GM12875 (cell line): ENCODE measurements around the gene SERINC3.

Experiments
- H3K4me3 ChIP-seq: one replicate; pipeline ENCODE4 v1.5.1; 2011; ENCODE audit warnings: low read depth, low read length, control low read depth
- CTCF ChIP-seq: IDR thresholded peaks from 2 replicates; pipeline ENCODE4 v1.5.1; 2011; ENCODE audit warnings: low read depth, mild to moderate bottlenecking, control low read depth, inconsistent platforms, low read length, moderate library complexity, borderline replicate concordance; ENCODE audit not compliant: insufficient read depth

The SERINC3 gene

GRCh38 chr20:44544263-44544662 lies 22.4 kb upstream of the SERINC3 start:
- H3K4me3 ChIP-seq, result no peak overlapping the region
- TF ChIP-seq CTCF, result no peak

GRCh38 chr20:44543358-44543757 lies 21.5 kb upstream of the SERINC3 start:
- no peak overlapping the region for H3K4me3 ChIP-seq
- TF ChIP-seq CTCF, result no peak

- TF ChIP-seq CTCF, result no peak
- H3K4me3 ChIP-seq, result no peak overlapping the region
Observed at GRCh38 chr20:44542890-44543289, 21.0 kb upstream of the SERINC3 start.

- H3K4me3 ChIP-seq, result no peak overlapping the region
- TF ChIP-seq CTCF, result no peak
Observed at GRCh38 chr20:44541992-44542391, 20.1 kb upstream of the SERINC3 start.

GRCh38 chr20:44540834-44541233 lies 19.0 kb upstream of the SERINC3 start:
- no peak for TF ChIP-seq CTCF
- H3K4me3 ChIP-seq, result no peak overlapping the region

- H3K4me3 ChIP-seq, result no peak overlapping the region
- TF ChIP-seq CTCF, result no peak
Observed at GRCh38 chr20:44537993-44538392, 16.1 kb upstream of the SERINC3 start.

- H3K4me3 ChIP-seq, result no peak overlapping the region
- no peak for TF ChIP-seq CTCF
Observed at GRCh38 chr20:44536175-44536574, 14.3 kb upstream of the SERINC3 start.
